Tibial nerve (tissue), 4 donors: ENCODE results near the gene RNF215. TPM values are rescaled to one million over a fixed set of nuclear protein-coding genes. Genes with fewer than 3 reads are reported as not detected.

Experiments
- DNase-seq, 2 donors: peaks; one replicate each; pipeline ENCODE4 v3.0.0-alpha.2; 2019; ENCODE audit warnings: low spot score in 2 of 2
- H3K27ac ChIP-seq, 4 donors: fragments of 200-600 bp; sonication (generic) in 3 of 4; one replicate each; pipeline ENCODE4 v1.5.1; 2017 to 2019; ENCODE audit warnings: mild to moderate bottlenecking in 1 of 4
- H3K27me3 ChIP-seq, 2 donors: fragments of 200-600 bp; sonication (generic) in 1 of 2; one replicate each; pipeline versions ENCODE4 v1.5.1 to v1.6.0; 2017 to 2019
- H3K36me3 ChIP-seq, 3 donors: fragments of 200-600 bp; sonication (generic); one replicate each; pipeline ENCODE4 v1.5.1; 2018 to 2019
- H3K4me1 ChIP-seq, 4 donors: fragments of 200-600 bp; sonication (generic) in 3 of 4; one replicate each; pipeline ENCODE4 v1.5.1; 2017 to 2019
- H3K4me3 ChIP-seq, 4 donors: fragments of 200-600 bp; sonication (generic) in 3 of 4; one replicate each; pipeline ENCODE4 v1.5.1; 2017 to 2019; ENCODE audit warnings: mild to moderate bottlenecking in 1 of 4, moderate library complexity in 1 of 4
- H3K9me3 ChIP-seq, 4 donors: fragments of 200-600 bp; sonication (generic) in 3 of 4; one replicate each; pipeline ENCODE4 v1.5.1; 2017 to 2019
- CTCF ChIP-seq, 5 experiments: fragments of 200-600 bp in 3 of 5; fragments of 450-650 bp in 2 of 5; sonication (generic) in 3 of 5; IDR thresholded peaks; one replicate each; pipeline ENCODE4 v1.5.1; 2016 to 2019; ENCODE audit warnings: antibody characterized with exemption in 5 of 5, mild to moderate bottlenecking in 3 of 5, moderate library complexity in 2 of 5
- EP300 ChIP-seq, 2 donors: sonication (generic); formaldehyde crosslinking; IDR thresholded peaks; one replicate each; pipeline ENCODE4 v1.6.1; 2017; ENCODE audit warnings: antibody characterized with exemption in 2 of 2, mild to moderate bottlenecking in 1 of 2
- POLR2A ChIP-seq, 2 donors: fragments of 450-650 bp; IDR thresholded peaks; one replicate each; pipeline ENCODE4 v1.6.1; 2017; ENCODE audit warnings: antibody characterized with exemption in 2 of 2, mild to moderate bottlenecking in 2 of 2, moderate library complexity in 2 of 2
- WGBS, 2 donors: methylation state at CpG; one replicate each; pipeline ENCODE4 v1.1.5; 2018; 5-methylcytosine and 5-hydroxymethylcytosine counted together
- total RNA-seq, 4 donors: library from RNA; depleted of rRNA; stranded (reverse); fragments of >200 nt; gene quantifications; one replicate each; pipeline ENCODE4 v1.1.0, GENCODE V29; 2016

The RNF215 gene
- total RNA-seq, 4 donors from 2014 or later: 19.9 to 42.4 (median 25.2) TPM

GRCh38 chr22:30371321-30371720 is 15.9 kb downstream of the RNF215 start:
- no peak for TF ChIP-seq CTCF (IDR thresholded peaks at IDR 0.05)
- TF ChIP-seq EP300 (IDR thresholded peaks at IDR 0.05): no peak
- Histone ChIP-seq H3K4me3 (no peak overlapping the region), H3K27ac (no peak overlapping the region), H3K36me3 (peaks cover 0 to 24% (median 0%) of the 10 kb centered on the region in 3 donors), H3K4me1 (no peaks in the 10 kb centered on the region), H3K9me3 (no peaks in the 10 kb centered on the region), H3K27me3 (no peaks in the 10 kb centered on the region)
- 94 to 96% methylated on average over 9 of the region's 9 CpGs for WGBS, 2 donors
- DNase-seq: no peak

- H3K27me3 ChIP-seq: no peaks in the 10 kb centered on the region
- H3K4me1 ChIP-seq: no peaks in the 10 kb centered on the region
- H3K4me3 ChIP-seq: no peak overlapping the region
- no peak for DNase-seq
- 85% methylated on average over 18 to 19 of the region's 19 CpGs for WGBS, 2 donors
- peaks cover 0 to 27% (median 0%) of the 10 kb centered on the region in 3 donors for H3K36me3 ChIP-seq
- TF ChIP-seq CTCF (IDR thresholded peaks at IDR 0.05) (no peak), POLR2A (IDR thresholded peaks at IDR 0.05) (no peak), EP300 (IDR thresholded peaks at IDR 0.05) (no peak)
- no peaks in the 10 kb centered on the region for H3K9me3 ChIP-seq
- H3K27ac ChIP-seq: no peak overlapping the region
These were observed 16.5 kb downstream of the RNF215 start for GRCh38 chr22:30370641-30371230.

- H3K4me3 ChIP-seq: no peak overlapping the region
- DNase-seq: no peak
- no peak for TF ChIP-seq POLR2A (IDR thresholded peaks at IDR 0.05)
- TF ChIP-seq CTCF (IDR thresholded peaks at IDR 0.05): no peak
- no peak for TF ChIP-seq EP300 (IDR thresholded peaks at IDR 0.05)
- H3K27me3 ChIP-seq: no peaks in the 10 kb centered on the region
- no peaks in the 10 kb centered on the region for H3K9me3 ChIP-seq
- no peaks in the 10 kb centered on the region for H3K4me1 ChIP-seq
- WGBS, 2 donors: 81 to 85% methylated on average over 9 of the region's 9 CpGs
- H3K36me3 ChIP-seq: peaks cover 0 to 15% (median 0%) of the 10 kb centered on the region in 3 donors
- H3K27ac ChIP-seq: no peak overlapping the region
These were observed 18.8 kb downstream of the RNF215 start for GRCh38 chr22:30368420-30368819.

GRCh38 chr22:30365891-30366290 is 21.3 kb downstream of the RNF215 start:
- H3K4me1 ChIP-seq: no peaks in the 10 kb centered on the region
- peaks cover 0 to 15% (median 0%) of the 10 kb centered on the region in 3 donors for H3K36me3 ChIP-seq
- no peak for TF ChIP-seq EP300 (IDR thresholded peaks at IDR 0.05)
- no peak for TF ChIP-seq POLR2A (IDR thresholded peaks at IDR 0.05)
- no peak for TF ChIP-seq CTCF (IDR thresholded peaks at IDR 0.05)
- no peak overlapping the region for H3K27ac ChIP-seq
- H3K27me3 ChIP-seq: no peaks in the 10 kb centered on the region
- DNase-seq: no peak
- no peaks in the 10 kb centered on the region for H3K9me3 ChIP-seq
- 93 to 94% methylated on average over 3 to 18 of the region's 18 CpGs for WGBS, 2 donors
- no peak overlapping the region for H3K4me3 ChIP-seq

GRCh38 chr22:30362651-30363281 is 24.4 kb downstream of the RNF215 start:
- TF ChIP-seq EP300 (IDR thresholded peaks at IDR 0.05) (no peak), POLR2A (IDR thresholded peaks at IDR 0.05) (no peak), CTCF (IDR thresholded peaks at IDR 0.05) (no peak)
- no peak for DNase-seq
- Histone ChIP-seq H3K36me3 (peaks cover 0 to 9% (median 0%) of the 10 kb centered on the region in 3 donors), H3K27ac (no peak overlapping the region), H3K9me3 (no peaks in the 10 kb centered on the region), H3K4me1 (peaks cover 0 to 3% (median 0%) of the 10 kb centered on the region in 4 donors), H3K27me3 (no peaks in the 10 kb centered on the region), H3K4me3 (no peak overlapping the region)
- WGBS, 2 donors: 67 to 81% methylated on average over 6 to 7 of the region's 7 CpGs
